ENCODE results near the gene PSMG4. TPM values are rescaled to one million over a fixed set of nuclear protein-coding genes. Genes with fewer than 3 reads are reported as not detected.

PSMG4 gene
- total RNA-seq, 1 experiment from 2014 or later, result 51.9 TPM

GRCh38 chr6:3231247-3232016 is 27.3 kb upstream of the PSMG4 start:
- no peaks in the 10 kb centered on the region for H4K20me1 ChIP-seq (ENCODE audit: low read length)
- ChIA-PET POLR2A (ENCODE audit: unreplicated experiment) (interaction anchor here (0.5 to 1.0 kb wide), 3 partner anchors 69 to 82 kb away, joined by 3 to 4 read pairs (median 3); partner anchors contain the start of gene TUBB2A), CTCF (interaction anchor here (0.6 kb wide), 1 partner anchor 107 kb away, joined by 5 read pairs; no protein-coding TSS in a partner anchor)
- peak overlapping the region; percentile 51 for H3K9ac ChIP-seq (ENCODE audit: low read length)
- no peaks in the 10 kb centered on the region for H3F3A ChIP-seq (ENCODE audit: low read length, unreplicated experiment)
- H3K79me2 ChIP-seq (ENCODE audit: low read length), result no peaks in the 10 kb centered on the region
- H2AFZ ChIP-seq (ENCODE audit: low read length), result peak overlapping the region; percentile 87
- ATAC-seq, result peak; percentile 66
- no peak for TF ChIP-seq EZH2 (IDR thresholded peaks at IDR 0.05; ENCODE audit: low read length, unreplicated experiment)
- TF ChIP-seq EZH2phosphoT487 (IDR thresholded peaks at IDR 0.05; ENCODE audit: borderline replicate concordance, low read length), result no peak
- no peak for TF ChIP-seq CTCF (conservative IDR thresholded peaks at IDR 0.05; ENCODE audit: low read depth, low read length)
- peaks cover 57% of the 10 kb centered on the region for H3K27me3 ChIP-seq (ENCODE audit: low read length)
- no peaks in the 10 kb centered on the region for H3K9me2 ChIP-seq (replicated peaks; ENCODE audit: low read length)
- BruUV-seq (replicated peaks), result no TSS peak
- peaks cover 29% of the 10 kb centered on the region for H3K4me1 ChIP-seq (ENCODE audit: insufficient read depth, low read length)
- H3K27ac ChIP-seq (ENCODE audit: low read length), result no peak overlapping the region
- H3K4me3 ChIP-seq (ENCODE audit: low read length), result peak overlapping the region; percentile 83
- DNase-seq, result peak; percentile 70
- intact Hi-C loops (cut with micrococcal nuclease), result no loop called here
- H3K9me3 ChIP-seq (ENCODE audit: low read length), result no peaks in the 10 kb centered on the region
- H3K36me3 ChIP-seq (ENCODE audit: low read depth, low read length), result no peaks in the 10 kb centered on the region
- peak overlapping the region; percentile 91 for H3K4me2 ChIP-seq (ENCODE audit: low read length)

- Histone ChIP-seq H3K9ac (ENCODE audit: low read length) (peak overlapping the region; percentile 51), H2AFZ (ENCODE audit: low read length) (peak overlapping the region; percentile 87), H3K4me2 (ENCODE audit: low read length) (peak overlapping the region; percentile 91), H3K36me3 (ENCODE audit: low read depth, low read length) (no peaks in the 10 kb centered on the region), H3K4me3 (ENCODE audit: low read length) (peak overlapping the region; percentile 83), H3K79me2 (ENCODE audit: low read length) (no peaks in the 10 kb centered on the region), H3K9me3 (ENCODE audit: low read length) (no peaks in the 10 kb centered on the region), H4K20me1 (ENCODE audit: low read length) (no peaks in the 10 kb centered on the region), H3K27ac (ENCODE audit: low read length) (no peak overlapping the region), H3K4me1 (ENCODE audit: insufficient read depth, low read length) (peaks cover 20% of the 10 kb centered on the region), H3K27me3 (ENCODE audit: low read length) (peaks cover 48% of the 10 kb centered on the region), H3K9me2 (replicated peaks; ENCODE audit: low read length) (no peaks in the 10 kb centered on the region), H3F3A (ENCODE audit: low read length, unreplicated experiment) (no peaks in the 10 kb centered on the region)
- TF ChIP-seq EZH2 (IDR thresholded peaks at IDR 0.05; ENCODE audit: low read length, unreplicated experiment) (no peak), CTCF (conservative IDR thresholded peaks at IDR 0.05; ENCODE audit: low read depth, low read length) (no peak), EZH2phosphoT487 (IDR thresholded peaks at IDR 0.05; ENCODE audit: borderline replicate concordance, low read length) (no peak)
- DNase-seq (no peak), ATAC-seq (no peak)
- BruUV-seq (replicated peaks), result no TSS peak
- POLR2A ChIA-PET (ENCODE audit: unreplicated experiment), result interaction anchor here (0.6 kb wide), 1 partner anchor 168 kb away, joined by 3 read pairs; no protein-coding TSS in a partner anchor
- CTCF ChIA-PET, result no interaction called here
- intact Hi-C loops (cut with micrococcal nuclease), result no loop called here
These were observed 26.5 kb upstream of the PSMG4 start for GRCh38 chr6:3232017-3232945.
